ENCODE measurements around the gene ALDOC.
"Not testable (repeated sequence)": the region's sequence is repeated elsewhere in the genome, so short reads cannot be mapped to it uniquely, and the experiment has no call there.

ALDOC gene

DNA sequence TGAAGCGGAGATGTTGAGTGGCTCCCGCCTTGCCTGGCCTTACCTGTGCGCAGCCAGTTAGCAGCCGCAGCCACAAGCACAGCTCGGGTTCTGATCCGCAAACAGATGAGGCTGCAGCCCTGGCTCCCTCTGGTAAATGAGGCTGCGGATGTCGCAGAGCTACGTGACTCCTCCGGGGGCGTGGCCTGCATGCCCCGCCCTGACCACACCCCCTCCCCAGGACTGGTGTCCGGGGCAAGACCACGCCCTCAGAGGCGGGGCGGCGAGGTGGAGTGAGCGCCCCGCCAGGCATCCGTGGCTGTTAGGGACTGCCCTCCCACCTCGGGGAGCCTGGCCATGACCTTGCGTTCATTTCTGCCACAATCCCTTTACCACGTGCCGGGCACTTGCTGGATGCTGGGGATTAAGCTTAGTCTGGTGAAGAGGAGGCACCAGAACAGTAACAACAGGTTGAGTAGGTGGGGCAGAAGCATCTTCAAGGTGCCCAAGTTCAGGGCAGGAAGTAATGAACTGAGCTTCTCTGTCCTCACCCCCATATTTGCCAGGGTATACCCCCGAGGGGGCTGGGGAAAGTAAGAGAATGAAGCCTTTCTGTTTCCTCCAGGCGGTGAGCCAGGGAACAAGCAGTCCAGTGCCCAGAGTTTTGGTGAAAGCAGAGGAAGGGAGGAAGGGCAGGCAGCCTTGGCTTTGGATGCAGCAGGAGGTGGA, at the start of gene ALDOC:
Gene ALDOC (minus strand): TSS at position 138 of the 708 bp plus-strand sequence. CDS start 1,363 bp downstream, outside the sequence.
- FAIRE-seq (peak; percentile 96), DNase-seq (ENCODE audit: extremely low spot score, insufficient read length, low read depth) (peak; percentile 98)

DNA sequence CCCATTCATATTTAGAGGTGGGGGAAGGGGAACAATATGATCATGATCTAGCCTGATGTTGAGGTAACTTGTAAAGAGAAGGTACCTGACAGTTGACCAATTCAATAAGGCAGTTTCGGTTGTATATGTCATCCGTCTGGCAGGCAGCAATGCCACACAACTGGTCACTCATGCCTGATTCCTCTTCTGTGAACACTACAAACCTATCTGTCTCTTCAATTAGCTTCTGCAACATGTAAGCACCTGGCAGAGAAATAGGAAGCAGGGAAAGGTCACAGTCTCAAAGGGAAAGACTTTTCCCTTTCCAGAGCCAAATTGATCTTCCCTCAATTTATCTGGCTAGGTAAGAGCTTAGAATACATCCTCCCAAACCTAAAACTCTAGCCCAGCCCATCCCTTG, 47.5 kb upstream of the ALDOC start:
- DNase-seq (ENCODE audit: extremely low spot score, insufficient read length, low read depth) (no peak), FAIRE-seq (no peak)

DNA sequence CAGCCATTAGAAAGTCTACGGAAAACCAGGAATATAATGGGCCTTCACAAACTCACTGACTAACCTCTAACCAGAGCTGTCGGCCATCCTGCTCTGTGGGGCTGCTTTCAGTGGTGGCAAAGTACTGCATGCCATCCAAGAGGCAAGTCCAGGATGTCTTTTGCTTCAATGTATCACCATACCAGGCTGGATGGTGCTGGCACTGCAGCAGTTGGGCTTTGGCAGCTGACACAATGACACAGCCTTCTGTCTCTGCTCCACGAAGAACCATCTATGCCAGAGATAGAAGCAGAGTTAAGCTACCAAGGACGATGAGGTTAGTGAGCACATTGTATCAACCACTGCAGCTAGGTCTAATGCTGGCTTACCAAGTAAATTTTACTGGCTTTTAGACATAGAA, 47.0 kb upstream of the ALDOC start:
- FAIRE-seq (no peak), DNase-seq (ENCODE audit: extremely low spot score, insufficient read length, low read depth) (no peak)

DNA sequence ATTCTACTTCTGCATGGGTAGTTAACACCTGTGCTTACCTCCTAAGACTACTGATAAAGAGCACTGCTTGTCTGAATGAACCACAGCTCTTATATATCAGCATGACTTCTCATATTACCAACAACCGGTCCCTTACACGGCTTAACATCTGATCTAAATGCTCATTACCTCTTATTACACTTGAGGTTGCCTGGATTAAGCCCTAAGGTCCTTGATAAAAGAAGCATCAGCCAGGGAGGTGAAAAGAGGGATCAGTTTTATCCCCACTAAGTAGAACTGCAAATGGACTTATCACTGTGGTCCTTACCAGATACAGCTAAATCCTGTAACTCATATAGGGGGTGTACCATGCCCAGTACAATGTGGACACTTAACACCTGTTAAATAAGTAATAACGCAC, 45.5 kb upstream of the ALDOC start:
- FAIRE-seq: no peak
- DNase-seq (ENCODE audit: extremely low spot score, insufficient read length, low read depth): no peak

DNA sequence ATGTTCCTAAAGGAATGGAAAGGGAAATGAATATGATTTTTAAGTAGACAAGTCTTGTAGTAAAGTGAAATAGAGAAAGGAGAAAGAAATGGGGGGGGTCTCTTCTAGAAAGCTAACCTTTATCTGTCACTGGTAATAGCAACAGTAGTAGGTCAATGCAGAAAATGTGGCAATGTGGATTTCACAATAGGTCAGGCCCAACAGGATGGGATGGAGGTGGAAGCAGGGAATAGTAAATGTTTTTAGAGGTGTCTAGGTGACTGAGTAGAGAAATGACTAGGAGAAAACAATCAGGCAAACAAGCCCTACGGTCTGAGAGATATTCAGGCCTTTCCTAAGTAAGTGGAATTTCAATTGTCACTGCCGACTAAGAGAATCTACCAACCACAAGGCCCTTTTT, 43.3 kb upstream of the ALDOC start:
- DNase-seq (ENCODE audit: extremely low spot score, insufficient read length, low read depth): no peak
- no peak for FAIRE-seq

DNA sequence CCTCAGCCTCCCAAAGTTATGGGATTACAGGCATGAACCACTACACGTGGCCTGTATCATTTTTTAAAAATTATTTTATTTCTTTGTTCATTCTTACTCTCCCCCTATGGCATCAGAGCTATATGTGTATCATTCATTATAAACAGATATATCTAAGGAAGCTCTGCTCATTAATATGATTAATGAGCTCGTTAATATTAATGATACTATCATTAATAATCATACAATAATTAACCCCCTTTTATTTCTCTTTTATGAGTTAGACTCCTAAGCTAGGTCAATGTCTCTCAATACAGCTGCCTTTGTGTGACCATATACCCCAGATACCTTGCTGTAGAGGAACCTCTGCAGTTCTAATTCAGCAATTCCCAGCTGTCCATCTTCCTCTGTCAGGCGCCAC, 41.8 kb upstream of the ALDOC start:
- DNase-seq (ENCODE audit: extremely low spot score, insufficient read length, low read depth): no peak
- FAIRE-seq: no peak

DNA sequence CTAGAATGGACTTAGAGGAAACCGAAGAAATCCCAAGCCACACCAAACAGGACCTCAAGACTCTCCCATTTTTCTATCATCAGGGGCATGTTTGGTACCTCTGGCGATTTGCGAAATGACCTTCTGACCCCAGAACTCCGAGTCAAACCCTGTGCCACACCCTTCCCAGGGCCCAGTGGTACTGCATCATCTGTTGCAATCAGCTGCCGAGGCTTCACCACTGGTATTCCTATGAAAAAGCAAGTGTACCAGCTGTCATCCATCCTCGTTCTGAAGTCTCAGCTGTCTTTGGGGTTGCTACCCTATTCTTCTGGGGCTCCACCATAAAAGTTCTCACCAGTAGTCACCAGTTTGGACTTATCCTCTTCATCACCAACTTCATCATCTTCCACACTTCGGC, 39.6 kb upstream of the ALDOC start:
- FAIRE-seq: no peak

DNA sequence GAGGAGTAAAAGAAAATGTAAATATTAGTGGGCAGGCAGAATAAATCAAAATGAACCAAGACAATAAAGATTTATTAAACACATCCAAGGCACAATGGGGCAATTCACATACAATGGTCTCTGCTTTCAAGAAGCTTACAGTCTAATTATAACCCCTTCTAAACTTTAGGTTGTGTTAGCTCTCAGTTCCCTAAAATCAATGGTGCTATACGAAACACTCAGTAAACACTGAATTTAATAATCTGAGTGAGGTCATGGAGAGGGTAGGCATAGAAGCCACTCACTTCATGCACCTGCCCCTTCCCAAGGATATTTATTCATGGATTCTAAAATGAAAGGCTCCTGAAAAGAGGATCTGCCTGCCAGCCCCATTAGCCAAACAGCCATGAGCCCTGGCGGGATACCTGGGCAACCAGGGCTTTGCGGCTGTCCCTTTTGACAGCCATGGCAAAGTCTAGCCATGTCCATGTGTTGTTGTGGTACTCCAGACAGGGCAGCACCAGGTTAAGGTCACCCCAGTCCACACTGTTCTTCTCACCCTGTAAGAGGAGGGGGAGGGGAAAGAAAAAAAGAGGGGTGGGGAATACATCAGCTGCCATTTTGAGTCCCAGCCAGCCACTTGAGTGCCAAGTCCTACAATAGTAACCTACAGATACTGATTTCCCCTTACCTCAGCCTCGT, 38.7 kb upstream of the ALDOC start:
- DNase-seq (ENCODE audit: extremely low spot score, insufficient read length, low read depth): no peak
- FAIRE-seq: no peak

More for the DNA sequence above, 39.6 kb upstream of the ALDOC start:
- no peak for DNase-seq (ENCODE audit: extremely low spot score, insufficient read length, low read depth)

DNA sequence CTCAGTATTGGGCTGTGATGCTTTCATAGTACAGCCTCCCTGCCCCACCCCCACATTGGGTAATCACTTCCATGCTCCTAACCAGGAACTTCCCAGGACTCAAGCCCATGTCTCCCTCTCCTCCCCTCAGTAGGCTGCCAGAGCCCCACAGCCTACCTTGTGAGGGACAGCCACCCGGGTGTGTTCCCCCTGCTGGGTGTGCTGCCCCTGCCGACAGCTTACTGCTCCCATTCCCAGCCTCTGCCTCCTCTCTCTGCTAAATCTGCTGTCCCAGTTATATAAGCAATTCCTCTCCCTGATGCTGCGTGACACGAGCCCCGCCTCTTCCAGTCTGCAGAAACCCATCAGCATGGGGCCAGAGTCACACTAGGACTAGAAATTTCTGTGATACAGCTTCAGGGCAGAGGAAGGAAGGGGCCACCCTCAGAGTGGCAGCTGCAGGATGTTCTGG, 37.3 kb upstream of the ALDOC start, which contains the start of gene RSKR:
Gene RSKR (minus strand): TSS at position 255 of the 451 bp plus-strand sequence. CDS start 24 bp downstream, at position 231.
- DNase-seq (ENCODE audit: extremely low spot score, insufficient read length, low read depth): no peak
- FAIRE-seq: no peak

DNA sequence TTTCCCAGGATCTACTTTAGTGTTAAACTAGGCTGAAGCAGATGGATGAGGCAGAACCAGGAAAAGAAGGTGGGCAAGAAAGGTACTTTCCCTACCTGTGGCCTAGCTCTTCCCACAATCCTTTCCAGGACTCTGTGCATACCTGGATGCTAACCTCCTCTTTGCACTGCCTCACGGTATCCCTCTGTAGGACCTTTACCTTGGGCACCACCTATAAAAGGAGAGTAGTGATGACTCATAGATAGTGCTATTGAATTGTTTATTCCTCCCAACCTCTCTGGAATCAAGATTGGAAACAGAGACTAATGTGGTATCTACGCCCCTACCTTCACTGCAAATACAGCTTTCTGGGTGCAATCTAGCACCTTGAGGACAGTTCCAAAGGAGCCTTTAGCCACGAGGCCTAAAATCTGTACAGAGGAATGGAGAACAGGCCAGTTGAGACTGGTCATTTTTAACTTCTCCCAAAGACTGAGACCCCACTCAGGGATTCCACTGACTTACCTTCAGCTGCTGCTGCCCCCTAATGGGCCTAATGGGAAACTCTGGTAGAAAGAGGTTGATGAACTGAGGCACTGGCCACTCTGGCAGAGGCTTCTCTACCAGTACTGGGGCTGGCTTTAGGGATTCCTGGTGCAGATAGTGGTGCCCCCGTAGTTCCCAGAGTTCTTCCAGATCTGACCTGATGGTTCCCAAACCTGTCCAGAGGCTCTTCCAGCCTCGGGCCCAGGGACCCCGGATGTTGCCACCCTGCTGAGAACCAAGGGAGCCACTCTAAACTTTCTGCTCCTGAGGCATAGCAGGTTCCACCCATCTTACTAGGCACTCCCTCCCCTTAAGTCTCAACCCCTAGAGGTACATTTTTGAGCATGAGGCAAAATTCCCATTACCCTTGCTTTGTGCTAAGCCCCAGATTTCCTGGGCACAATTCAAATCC, 36.5 kb upstream of the ALDOC start:
- DNase-seq (ENCODE audit: extremely low spot score, insufficient read length, low read depth): no peak
- FAIRE-seq: no peak

DNA sequence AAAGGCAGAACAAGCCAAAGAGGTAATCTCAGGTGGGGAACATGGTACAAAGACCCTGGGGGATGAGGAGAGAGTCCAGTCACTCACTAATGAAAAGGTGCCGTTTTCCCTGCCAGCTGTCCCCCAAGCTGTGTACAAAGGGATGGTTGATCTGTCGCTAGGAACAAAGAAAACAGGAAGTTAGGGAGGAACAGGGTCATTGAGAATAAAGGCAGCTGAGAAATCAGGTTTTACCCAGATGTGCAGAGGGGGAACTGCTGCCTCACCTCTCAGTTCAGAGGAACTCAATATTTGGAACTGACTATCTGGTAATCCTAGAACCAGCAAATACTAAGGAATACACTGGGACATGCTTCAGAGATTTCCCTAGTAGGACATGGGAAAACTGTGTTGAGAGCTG, 35.8 kb upstream of the ALDOC start:
- FAIRE-seq: no peak
- no peak for DNase-seq (ENCODE audit: extremely low spot score, insufficient read length, low read depth)

DNA sequence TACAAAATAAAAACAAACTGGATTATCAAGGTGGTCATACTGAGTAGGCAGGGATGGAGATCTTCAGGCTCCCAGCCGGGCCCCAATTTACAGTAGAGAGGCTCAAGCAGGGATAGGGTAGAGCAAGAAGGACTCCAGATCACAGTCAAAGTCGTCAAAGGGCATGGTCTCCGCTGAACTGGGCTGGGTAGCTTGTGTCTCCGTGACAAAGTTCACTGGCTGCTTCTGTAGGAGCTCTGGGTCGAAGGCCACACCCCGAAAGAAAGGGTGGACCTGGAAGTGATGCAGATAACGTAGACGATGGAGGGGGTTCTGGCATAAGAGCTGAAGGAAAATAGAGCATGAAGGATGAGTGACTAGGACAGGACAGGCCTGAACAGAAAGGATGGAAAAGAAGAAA, 33.7 kb upstream of the ALDOC start:
- no peak for DNase-seq (ENCODE audit: extremely low spot score, insufficient read length, low read depth)
- FAIRE-seq: no peak

DNA sequence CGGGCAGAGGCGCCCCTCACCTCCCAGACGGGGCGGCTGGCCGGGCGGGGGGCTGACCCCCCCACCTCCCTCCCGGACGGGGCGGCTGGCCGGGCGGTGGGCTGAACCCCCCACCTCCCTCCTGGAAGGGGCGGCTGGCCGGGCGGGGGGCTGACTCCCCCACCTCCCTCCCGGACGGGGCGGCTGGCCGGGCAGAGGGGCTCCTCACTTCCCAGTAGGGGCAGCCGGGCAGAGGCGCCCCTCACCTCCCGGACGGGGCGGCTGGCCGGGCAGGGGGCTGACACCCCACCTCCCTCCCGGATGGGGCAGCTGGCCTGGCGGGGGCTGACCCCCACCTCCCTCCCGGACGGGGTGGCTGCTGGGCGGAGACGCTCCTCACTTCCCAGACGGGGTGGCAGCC, 27.3 kb upstream of the ALDOC start:
- not testable (repeated sequence) for FAIRE-seq; DNase-seq (ENCODE audit: extremely low spot score, insufficient read length, low read depth)

DNA sequence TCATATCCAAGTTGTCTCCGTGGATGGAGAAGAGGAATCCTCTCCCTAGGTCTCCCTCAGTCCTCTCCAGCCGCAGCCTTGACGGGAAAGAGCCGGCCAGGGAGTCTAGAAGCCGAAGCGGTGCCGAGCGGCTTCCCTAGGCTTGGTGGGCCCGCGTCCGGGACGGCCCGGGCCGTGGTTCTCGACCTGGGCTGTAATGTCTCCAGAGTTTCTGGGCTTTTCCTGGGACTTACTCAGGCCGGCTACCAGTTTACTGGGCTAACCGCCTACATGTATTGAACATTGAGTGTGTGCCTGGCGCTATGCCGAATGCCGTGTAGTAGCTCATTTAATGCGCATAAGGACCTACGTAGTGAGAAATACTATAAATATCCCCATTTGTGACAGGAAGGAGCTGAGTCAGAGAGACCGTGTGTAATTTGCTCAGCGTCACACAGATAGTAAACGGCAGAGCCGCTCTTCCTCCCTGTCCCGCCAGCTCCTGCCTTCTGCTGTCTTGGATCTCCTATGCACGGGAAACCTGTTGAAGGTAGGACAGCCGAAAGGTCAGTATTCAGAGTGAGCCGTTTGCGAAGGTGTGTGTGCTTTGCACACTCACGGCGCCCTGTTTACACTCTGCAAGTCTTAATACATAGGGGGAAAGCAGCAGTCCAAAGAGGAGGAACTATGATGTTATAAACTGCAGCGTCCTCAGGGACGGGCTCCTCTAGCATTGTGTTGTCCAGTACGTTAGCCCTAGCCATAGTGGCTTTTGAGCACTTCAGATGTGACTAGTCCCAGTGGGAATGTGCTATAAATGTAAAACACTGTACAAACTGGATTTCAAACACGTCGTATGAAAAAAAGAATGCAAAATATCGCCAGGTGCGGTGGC, 22.9 kb upstream of the ALDOC start:
- FAIRE-seq: peak; percentile 35
- peak; percentile 23 for DNase-seq (ENCODE audit: extremely low spot score, insufficient read length, low read depth)

DNA sequence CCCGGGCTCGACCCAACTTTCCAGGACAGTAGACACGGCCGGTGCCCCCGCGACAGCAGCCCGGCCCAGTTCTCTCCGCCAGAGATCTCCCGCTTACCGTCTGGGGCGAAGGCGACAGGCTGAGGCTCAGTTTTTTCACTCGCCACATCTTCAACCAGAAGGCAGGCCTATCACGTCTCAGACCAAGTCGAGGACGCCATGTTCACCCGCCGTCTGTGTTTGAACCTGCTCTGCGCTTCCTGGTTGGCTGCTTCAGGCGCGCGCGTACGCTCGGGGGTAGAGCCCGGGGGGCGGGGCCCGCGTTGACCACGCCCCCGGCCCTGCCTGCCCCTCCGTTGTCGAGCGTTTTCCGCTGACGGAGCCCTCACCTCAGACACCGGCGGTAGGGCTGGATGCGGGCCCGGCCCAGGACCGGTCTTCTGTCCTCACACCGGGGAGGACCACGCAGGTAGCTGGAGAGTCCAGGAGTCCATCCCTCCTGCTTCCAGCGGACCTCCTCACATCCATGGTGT, 22.2 kb upstream of the ALDOC start, which contains the start of gene SPAG5:
Gene SPAG5 (minus strand): TSS at position 227 of the 512 bp plus-strand sequence. CDS start 79 bp downstream, at position 148.
- DNase-seq (ENCODE audit: extremely low spot score, insufficient read length, low read depth) (peak; percentile 97), FAIRE-seq (peak; percentile 87)

DNA sequence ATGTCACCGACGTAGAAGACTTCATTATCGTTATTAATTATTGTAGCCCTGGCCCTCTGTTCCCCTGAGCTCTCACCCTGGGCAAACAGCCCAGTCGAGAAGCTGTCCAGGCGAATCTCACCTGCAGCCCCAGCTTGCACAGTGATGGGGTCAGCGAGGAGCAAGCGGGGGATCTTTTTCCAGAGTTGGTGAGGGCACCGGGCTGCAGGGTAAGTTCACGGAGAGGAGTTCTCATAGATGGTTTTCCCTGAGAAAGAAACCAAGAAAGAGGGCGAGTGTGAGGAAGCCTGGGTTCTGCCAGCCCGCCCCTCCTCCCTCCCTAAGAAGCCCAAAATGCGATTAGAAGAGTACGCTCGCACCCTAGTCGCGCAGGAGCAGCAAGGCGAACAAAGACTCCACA, 21.7 kb upstream of the ALDOC start:
- FAIRE-seq (no peak), DNase-seq (ENCODE audit: extremely low spot score, insufficient read length, low read depth) (no peak)

DNA sequence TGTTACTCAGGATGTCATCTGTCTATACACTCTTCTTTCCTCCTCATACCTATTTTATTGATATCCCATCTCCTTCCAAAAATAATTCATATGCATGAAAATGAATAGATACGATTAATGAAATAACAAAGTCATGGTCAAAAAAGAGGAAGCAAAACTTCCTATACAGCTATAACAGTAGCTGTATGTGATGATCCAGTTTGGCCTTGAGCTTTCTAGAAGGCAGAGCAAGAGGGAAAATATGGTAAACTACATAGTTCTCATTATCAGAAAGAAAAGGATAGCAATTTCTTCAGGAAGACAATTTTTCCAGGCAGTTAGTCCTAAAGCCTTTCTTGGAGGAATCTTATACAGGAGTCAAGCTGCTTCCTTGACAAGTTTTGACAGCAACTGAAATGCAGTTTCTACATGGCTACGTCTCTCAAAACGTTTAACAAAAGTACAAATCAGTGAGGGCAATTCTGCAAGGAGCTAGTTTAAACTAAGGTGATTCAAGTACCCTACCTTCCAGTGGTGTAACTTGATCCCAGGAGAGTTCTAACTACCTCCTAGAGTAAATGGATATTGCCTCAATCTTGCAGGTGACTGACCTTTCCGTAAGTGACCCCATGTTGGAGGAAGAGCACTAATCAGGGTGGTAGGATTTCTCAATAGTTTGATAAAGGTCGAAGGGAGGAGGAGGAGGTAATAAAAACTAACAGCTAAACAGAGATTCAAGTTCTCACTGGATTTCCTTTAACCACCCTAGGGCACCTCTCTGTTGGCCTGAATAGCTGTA, 21.1 kb upstream of the ALDOC start:
- no peak for FAIRE-seq

DNA sequence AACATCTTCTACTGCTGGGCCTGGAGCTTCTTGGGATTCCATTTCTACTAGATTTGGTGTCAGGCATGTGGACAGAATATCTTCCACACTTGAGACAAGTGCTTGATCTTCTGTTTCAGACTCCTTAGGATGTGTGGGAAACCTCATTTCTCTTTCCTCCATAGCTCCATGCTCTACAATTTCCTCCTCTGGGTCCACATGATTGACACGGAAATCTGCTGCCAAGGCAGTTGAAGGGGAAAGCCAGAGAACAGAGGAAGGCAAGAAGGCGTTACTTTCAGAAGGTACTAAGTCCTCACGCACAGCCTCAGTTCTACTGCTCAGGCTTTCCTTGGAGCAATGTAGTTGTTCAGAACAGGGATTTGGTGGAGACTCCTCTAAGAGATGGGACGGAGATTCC, 15.6 kb upstream of the ALDOC start:
- no peak for DNase-seq (ENCODE audit: extremely low spot score, insufficient read length, low read depth)
- FAIRE-seq: peak; percentile 12

More for the DNA sequence above, 21.1 kb upstream of the ALDOC start:
- no peak for DNase-seq (ENCODE audit: extremely low spot score, insufficient read length, low read depth)

All from GM18507 (cell line).